ENCODE data around the gene ZNF2. TPM values are rescaled to one million over a fixed set of nuclear protein-coding genes. Genes with fewer than 3 reads are reported as not detected.

The ZNF2 gene
- total RNA-seq (10 to 100 TPM in 1 of 2 donors, 1 to 10 TPM in 1; 6.7 to 11.8 TPM), polyA plus RNA-seq (ENCODE audit: insufficient read length in 2 of 2) (1 to 10 TPM; 6.0 to 7.5 TPM)
- long read RNA-seq, donor 1, partial matches to known transcripts: 0 of 4 reads
- long read RNA-seq, donor 1, other reads (novel, unspliced or antisense): 0 of 4 reads
- long read RNA-seq, donor 2: 0 reads
- long read RNA-seq, donor 3, partial matches to known transcripts: 0 of 1 reads
- long read RNA-seq, donor 3, other reads (novel, unspliced or antisense): 0 of 1 reads
- long read RNA-seq, donor 4, partial matches to known transcripts: 0 of 1 reads
- long read RNA-seq, donor 4, other reads (novel, unspliced or antisense): 0 of 1 reads

DNA sequence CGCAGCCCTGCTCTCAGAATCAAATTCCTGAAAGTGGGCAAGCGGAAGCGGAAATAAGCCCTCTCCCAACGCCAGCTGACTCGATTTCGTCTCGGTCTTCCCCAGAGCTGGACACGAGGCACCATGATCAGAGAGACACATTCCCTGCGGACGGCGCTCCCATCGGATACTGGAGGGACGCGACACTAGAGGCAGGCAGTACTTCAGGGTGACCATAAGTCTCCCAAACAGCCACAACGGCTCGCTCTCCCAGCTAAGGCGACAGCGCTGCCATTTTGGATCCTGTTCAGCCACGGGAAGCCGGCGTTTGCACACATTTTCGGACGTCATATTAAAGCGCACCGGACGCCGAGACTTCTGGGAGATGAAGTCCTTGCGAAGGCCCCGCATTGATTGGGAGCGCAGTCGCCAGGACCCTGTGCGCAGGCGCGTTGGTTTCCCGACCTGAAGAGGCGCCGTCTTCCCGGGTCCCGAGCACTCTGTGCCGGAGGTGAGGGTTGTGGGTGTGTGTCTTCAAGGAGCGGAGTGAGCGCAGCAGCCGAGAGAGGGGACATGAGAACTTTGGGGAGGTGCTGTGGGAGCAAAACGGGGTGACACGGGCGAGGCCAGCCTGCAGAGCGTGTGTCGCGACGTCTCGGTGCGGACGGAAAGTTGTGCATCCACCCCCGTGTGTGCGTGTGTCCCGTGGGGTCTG, at the start of gene ZNF2:
ZNF2 (plus strand) TSS at position 439 of the 694 bp plus-strand sequence. CDS start 10,418 bp downstream, outside the sequence.
- under 1% methylated on average over 56 of the region's 56 CpGs for WGBS (ENCODE audit: insufficient coverage)

DNA sequence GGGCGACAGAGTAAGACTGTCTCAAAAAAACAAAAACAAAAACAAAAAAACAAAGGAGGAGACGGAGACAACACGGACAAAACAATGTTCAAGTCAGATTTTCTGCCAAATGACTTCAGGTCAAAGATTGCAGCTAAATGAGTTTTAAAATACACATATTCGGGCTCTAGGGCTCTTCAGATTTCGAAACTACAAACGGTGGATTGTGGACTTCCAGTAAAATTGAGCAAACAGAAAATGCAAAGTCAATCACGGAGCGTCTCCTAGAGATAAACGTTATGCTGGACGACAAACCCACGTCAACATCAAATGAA, 44.6 kb upstream of the ZNF2 start:
- WGBS (ENCODE audit: insufficient coverage): 2% methylated on average over 11 of the region's 11 CpGs
- DNase-seq (ENCODE audit: low read depth in 4 of 6, low spot score in 6 of 6): no peak
- H3K9me3 ChIP-seq (ENCODE audit: control insufficient read depth, insufficient read depth, low read length): no peaks in the 10 kb centered on the region
- no peaks in the 10 kb centered on the region for H3K27me3 ChIP-seq (ENCODE audit: control insufficient read depth, insufficient read depth, low read length)
- peaks cover 5% of the 10 kb centered on the region for H3K36me3 ChIP-seq (ENCODE audit: control insufficient read depth, insufficient read depth, low read length)
- H3K4me1 ChIP-seq (ENCODE audit: control insufficient read depth, insufficient read depth, low read length): peaks cover 6% of the 10 kb centered on the region
- no peak overlapping the region for H3K27ac ChIP-seq (ENCODE audit: low read depth, low read length)
- peak overlapping the region; percentile 82 for H3K4me3 ChIP-seq (ENCODE audit: low read depth, low read length)

More for the DNA sequence above, at the start of gene ZNF2:
- H3K4me3 ChIP-seq (ENCODE audit: low read depth, low read length): peak within 1 kb of the TSS; percentile 79
- H3K27me3 ChIP-seq (ENCODE audit: control insufficient read depth, insufficient read depth, low read length): no peaks in the 10 kb centered on the region
- peaks cover 2% of the 10 kb centered on the region for H3K36me3 ChIP-seq (ENCODE audit: control insufficient read depth, insufficient read depth, low read length)
- H3K9me3 ChIP-seq (ENCODE audit: control insufficient read depth, insufficient read depth, low read length): no peaks in the 10 kb centered on the region
- peaks cover 6% of the 10 kb centered on the region for H3K4me1 ChIP-seq (ENCODE audit: control insufficient read depth, insufficient read depth, low read length)
- DNase-seq (ENCODE audit: low read depth in 4 of 6, low spot score in 6 of 6): peak; percentile 98 to 100 (median 99)
- peak within 1 kb of the TSS; percentile 90 for H3K27ac ChIP-seq (ENCODE audit: low read depth, low read length)

DNA sequence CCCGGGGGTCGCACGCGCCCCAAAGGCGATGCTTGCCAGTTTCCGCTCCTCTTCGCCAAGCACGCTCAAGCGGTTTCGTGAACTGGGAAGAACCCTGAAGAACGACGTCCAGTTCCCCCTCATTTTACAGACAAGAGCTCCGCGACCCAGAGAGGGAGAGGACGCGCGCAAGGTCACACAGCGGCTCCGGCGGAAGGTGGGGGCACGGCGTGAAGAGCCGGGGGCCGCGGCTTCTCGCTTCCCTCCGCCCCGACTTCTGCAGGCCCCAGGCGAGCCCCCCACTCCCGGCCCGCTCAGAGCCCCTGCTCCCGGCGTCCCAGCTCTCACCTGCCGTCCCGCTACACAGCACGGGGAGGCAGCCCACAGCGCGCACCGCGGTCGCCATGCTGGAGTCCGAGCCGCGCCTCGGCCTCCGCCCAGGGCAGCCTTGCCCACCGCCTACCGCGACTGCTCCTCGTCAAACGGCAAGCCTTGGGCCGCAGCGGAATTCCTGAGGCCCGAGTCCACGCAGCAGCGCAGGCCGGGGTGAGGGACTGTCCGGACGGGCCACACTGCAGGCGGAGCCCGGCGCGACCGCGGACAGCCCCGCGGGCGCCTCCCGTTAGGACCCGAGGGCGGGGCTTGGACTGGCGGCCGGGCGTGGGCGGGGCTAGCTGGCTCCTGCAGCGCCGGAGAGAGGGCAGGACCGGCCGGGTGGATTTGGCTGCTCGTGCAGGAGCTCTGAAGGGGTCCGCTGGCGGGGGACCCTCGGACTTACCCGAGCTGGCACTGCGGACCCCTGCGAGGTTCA, 44.0 kb upstream of the ZNF2 start, which contains the start of gene MRPS5:
MRPS5 (minus strand) TSS at position 402 of the 790 bp plus-strand sequence; CDS start at position 385, 17 bp downstream.
- H3K4me3 ChIP-seq (ENCODE audit: low read depth, low read length): peak within 1 kb of the TSS; percentile 82
- peak within 1 kb of the TSS; percentile 86 for H3K27ac ChIP-seq (ENCODE audit: low read depth, low read length)
- peak; percentile 52 to 93 (median 70) for DNase-seq (ENCODE audit: low read depth in 4 of 6, low spot score in 6 of 6)
- no peaks in the 10 kb centered on the region for H3K9me3 ChIP-seq (ENCODE audit: control insufficient read depth, insufficient read depth, low read length)
- H3K4me1 ChIP-seq (ENCODE audit: control insufficient read depth, insufficient read depth, low read length): peaks cover 6% of the 10 kb centered on the region
- peaks cover 4% of the 10 kb centered on the region for H3K36me3 ChIP-seq (ENCODE audit: control insufficient read depth, insufficient read depth, low read length)
- H3K27me3 ChIP-seq (ENCODE audit: control insufficient read depth, insufficient read depth, low read length): no peaks in the 10 kb centered on the region
- under 1% methylated on average over 86 of the region's 86 CpGs for WGBS (ENCODE audit: insufficient coverage)

DNA sequence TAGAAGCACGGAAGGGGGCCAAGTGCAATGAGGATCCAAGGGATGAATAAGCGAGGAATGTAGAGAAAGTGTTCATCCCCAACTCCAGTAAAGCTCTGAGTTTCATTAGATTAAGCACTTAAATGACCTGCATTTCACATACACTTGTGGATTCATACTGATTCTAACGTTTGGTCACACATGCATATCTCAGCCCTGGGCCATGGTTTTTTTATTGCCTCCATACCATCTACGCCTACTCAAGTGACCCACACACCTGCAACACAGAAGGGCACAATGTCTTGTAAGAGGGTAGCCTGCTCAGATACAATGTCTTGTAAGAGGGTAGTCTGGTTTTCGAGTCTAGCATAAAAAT, 43.4 kb upstream of the ZNF2 start:
- Histone ChIP-seq H3K27me3 (ENCODE audit: control insufficient read depth, insufficient read depth, low read length) (no peaks in the 10 kb centered on the region), H3K9me3 (ENCODE audit: control insufficient read depth, insufficient read depth, low read length) (no peaks in the 10 kb centered on the region), H3K4me3 (ENCODE audit: low read depth, low read length) (peak overlapping the region; percentile 82), H3K27ac (ENCODE audit: low read depth, low read length) (peak overlapping the region; percentile 86), H3K4me1 (ENCODE audit: control insufficient read depth, insufficient read depth, low read length) (peaks cover 6% of the 10 kb centered on the region), H3K36me3 (ENCODE audit: control insufficient read depth, insufficient read depth, low read length) (peaks cover 3% of the 10 kb centered on the region)
- 0% methylated on average over 1 of the region's 5 CpGs for WGBS (ENCODE audit: insufficient coverage)
- DNase-seq (ENCODE audit: low read depth in 4 of 6, low spot score in 6 of 6): no peak

DNA sequence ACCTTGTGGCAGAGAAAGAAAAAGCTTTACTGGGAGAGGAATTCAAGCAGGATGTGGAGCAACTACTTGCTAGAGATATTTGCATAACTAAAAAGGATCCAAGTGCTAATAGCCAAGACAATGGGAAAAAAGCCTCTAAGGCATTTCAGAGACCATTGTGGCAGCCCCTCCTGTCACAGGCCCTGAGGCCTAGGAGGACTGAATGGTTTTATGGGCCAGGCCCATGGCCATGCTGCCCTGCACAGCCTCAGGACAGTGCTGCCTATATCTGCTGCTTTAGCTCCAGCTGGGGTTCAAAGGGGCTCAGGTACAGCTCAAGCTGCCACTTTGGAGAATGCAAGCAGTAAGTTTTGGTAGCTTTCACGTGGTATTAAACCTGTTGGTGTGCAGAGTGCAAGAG, 26.9 kb upstream of the ZNF2 start:
- WGBS (ENCODE audit: insufficient coverage): 79% methylated on average over 1 of the region's 1 CpG
- Histone ChIP-seq H3K4me1 (ENCODE audit: control insufficient read depth, insufficient read depth, low read length) (no peaks in the 10 kb centered on the region), H3K4me3 (ENCODE audit: low read depth, low read length) (no peak overlapping the region), H3K27me3 (ENCODE audit: control insufficient read depth, insufficient read depth, low read length) (no peaks in the 10 kb centered on the region), H3K27ac (ENCODE audit: low read depth, low read length) (no peak overlapping the region), H3K9me3 (ENCODE audit: control insufficient read depth, insufficient read depth, low read length) (peaks cover 12% of the 10 kb centered on the region), H3K36me3 (ENCODE audit: control insufficient read depth, insufficient read depth, low read length) (peaks cover 3% of the 10 kb centered on the region)
- no peak for DNase-seq (ENCODE audit: low read depth in 4 of 6, low spot score in 6 of 6)

GRCh38 chr2:95143838-95144237, 21.8 kb upstream of the ZNF2 start:
- peaks cover 3% of the 10 kb centered on the region for H3K36me3 ChIP-seq (ENCODE audit: control insufficient read depth, insufficient read depth, low read length)

DNA sequence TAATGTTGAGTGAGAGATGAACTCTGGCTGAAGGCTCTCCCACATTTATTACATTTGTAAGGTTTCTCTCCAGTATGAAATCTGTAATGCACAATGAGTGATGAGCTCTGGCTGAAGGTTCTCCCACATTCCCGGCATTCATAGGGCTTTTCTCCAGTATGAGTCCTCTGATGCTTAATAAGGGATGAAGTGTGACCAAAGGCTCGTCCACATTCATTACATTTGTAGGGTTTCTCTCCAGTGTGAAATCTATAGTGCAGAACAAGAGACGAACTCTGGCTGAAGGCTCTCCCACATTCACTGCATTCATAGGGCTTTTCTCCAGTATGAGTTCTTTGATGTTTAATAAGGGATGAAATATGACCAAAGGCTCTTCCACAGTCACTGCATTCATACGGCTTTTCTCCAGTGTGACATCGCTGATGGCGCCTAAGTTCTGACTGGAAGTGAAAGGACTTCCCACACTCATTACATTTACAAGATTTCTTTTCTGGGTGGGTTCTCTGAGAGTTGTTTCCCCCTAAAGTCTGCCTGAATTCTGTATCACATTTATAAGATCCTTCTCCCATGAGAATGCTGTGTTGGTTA, 16.1 kb upstream of the ZNF2 start:
- no CpG with 5 or more reads among the region's 6 CpGs for WGBS (ENCODE audit: insufficient coverage)
- no peak for DNase-seq (ENCODE audit: low read depth in 4 of 6, low spot score in 6 of 6)
- no peaks in the 10 kb centered on the region for H3K4me1 ChIP-seq (ENCODE audit: control insufficient read depth, insufficient read depth, low read length)
- H3K36me3 ChIP-seq (ENCODE audit: control insufficient read depth, insufficient read depth, low read length): peaks cover 30% of the 10 kb centered on the region
- H3K27ac ChIP-seq (ENCODE audit: low read depth, low read length): no peak overlapping the region
- H3K9me3 ChIP-seq (ENCODE audit: control insufficient read depth, insufficient read depth, low read length): peaks cover 32% of the 10 kb centered on the region
- no peaks in the 10 kb centered on the region for H3K27me3 ChIP-seq (ENCODE audit: control insufficient read depth, insufficient read depth, low read length)
- H3K4me3 ChIP-seq (ENCODE audit: low read depth, low read length): no peak overlapping the region

More at GRCh38 chr2:95143838-95144237, 21.8 kb upstream of the ZNF2 start:
- no peak overlapping the region for H3K4me3 ChIP-seq (ENCODE audit: low read depth, low read length)
- peaks cover 28% of the 10 kb centered on the region for H3K9me3 ChIP-seq (ENCODE audit: control insufficient read depth, insufficient read depth, low read length)
- H3K27me3 ChIP-seq (ENCODE audit: control insufficient read depth, insufficient read depth, low read length): no peaks in the 10 kb centered on the region
- no peak for DNase-seq (ENCODE audit: low read depth in 4 of 6, low spot score in 6 of 6)
- no peaks in the 10 kb centered on the region for H3K4me1 ChIP-seq (ENCODE audit: control insufficient read depth, insufficient read depth, low read length)
- 100% methylated on average over 2 of the region's 2 CpGs for WGBS (ENCODE audit: insufficient coverage)
- H3K27ac ChIP-seq (ENCODE audit: low read depth, low read length): no peak overlapping the region

GRCh38 chr2:95158441-95158840, 7.2 kb upstream of the ZNF2 start:
- Histone ChIP-seq H3K9me3 (ENCODE audit: control insufficient read depth, insufficient read depth, low read length) (no peaks in the 10 kb centered on the region), H3K4me3 (ENCODE audit: low read depth, low read length) (peak overlapping the region; percentile 79), H3K27ac (ENCODE audit: low read depth, low read length) (no peak overlapping the region), H3K27me3 (ENCODE audit: control insufficient read depth, insufficient read depth, low read length) (no peaks in the 10 kb centered on the region), H3K4me1 (ENCODE audit: control insufficient read depth, insufficient read depth, low read length) (peaks cover 19% of the 10 kb centered on the region), H3K36me3 (ENCODE audit: control insufficient read depth, insufficient read depth, low read length) (peaks cover 6% of the 10 kb centered on the region)
- DNase-seq (ENCODE audit: low read depth in 4 of 6, low spot score in 6 of 6): no peak
- 50% methylated on average over 7 of the region's 10 CpGs for WGBS (ENCODE audit: insufficient coverage)

DNA sequence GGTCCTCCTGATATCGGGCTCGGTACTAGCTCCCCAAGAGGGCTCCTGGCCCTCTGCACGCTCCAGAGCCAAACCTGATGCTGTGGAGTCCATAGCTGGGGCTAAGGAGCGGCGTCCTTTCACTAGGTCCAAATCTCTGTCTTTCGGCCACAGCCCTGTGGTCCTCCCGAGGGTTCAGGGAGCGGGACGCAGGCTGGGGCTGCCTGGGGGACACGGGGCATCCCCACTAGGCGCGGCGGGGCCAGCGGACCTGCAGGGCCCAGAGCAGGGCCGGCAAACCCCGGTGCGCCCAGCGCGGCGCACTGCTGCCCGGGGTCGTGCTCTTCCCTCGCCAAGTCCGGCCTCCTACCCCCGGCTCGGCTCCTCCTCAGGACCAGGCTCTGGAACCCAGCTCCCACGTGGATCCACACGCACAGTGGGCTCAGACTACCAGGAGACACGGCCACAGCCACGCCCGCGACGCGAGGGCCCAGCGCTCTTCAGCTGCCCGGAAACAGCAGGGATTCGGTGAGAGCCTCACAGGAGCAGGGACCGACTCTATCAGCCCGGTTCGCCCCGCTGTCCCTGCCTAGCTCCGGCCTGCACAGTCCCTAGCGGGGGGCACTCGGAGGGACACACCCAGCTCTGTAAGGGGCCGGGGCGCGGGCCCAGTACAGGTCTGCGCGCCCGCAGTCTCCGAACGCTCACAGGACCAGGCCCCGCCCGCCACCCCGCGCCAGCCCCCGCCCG, 6.6 kb upstream of the ZNF2 start:
- Histone ChIP-seq H3K4me1 (ENCODE audit: control insufficient read depth, insufficient read depth, low read length) (peaks cover 19% of the 10 kb centered on the region), H3K9me3 (ENCODE audit: control insufficient read depth, insufficient read depth, low read length) (no peaks in the 10 kb centered on the region), H3K27me3 (ENCODE audit: control insufficient read depth, insufficient read depth, low read length) (no peaks in the 10 kb centered on the region), H3K4me3 (ENCODE audit: low read depth, low read length) (peak overlapping the region; percentile 79), H3K36me3 (ENCODE audit: control insufficient read depth, insufficient read depth, low read length) (peaks cover 6% of the 10 kb centered on the region), H3K27ac (ENCODE audit: low read depth, low read length) (peak overlapping the region; percentile 75)
- WGBS (ENCODE audit: insufficient coverage): under 1% methylated on average over 56 of the region's 58 CpGs
- peak in 5 of 6 donors; percentile 8 to 72 (median 28) for DNase-seq (ENCODE audit: low read depth in 4 of 6, low spot score in 6 of 6)

All from spinal cord (tissue), 10 donors.